Body of pancreas (tissue), 4 donors: ENCODE data around the gene TEDC2.

Experiments used
- CTCF ChIP-seq, 7 experiments: fragments of 450-650 bp in 4 of 7; fragments of 200-600 bp in 3 of 7; sonication (generic) in 3 of 7; IDR thresholded peaks; one replicate each; pipeline ENCODE4 v1.5.1; 2016 to 2019; ENCODE audit warnings: antibody characterized with exemption in 7 of 7
- POLR2A ChIP-seq, 3 donors: fragments of 450-650 bp; IDR thresholded peaks; one replicate each; pipeline ENCODE4 v1.6.1; 2016; ENCODE audit warnings: antibody characterized with exemption in 3 of 3, mild to moderate bottlenecking in 2 of 3

- TF ChIP-seq CTCF (IDR thresholded peaks at IDR 0.05) (no peak), POLR2A (IDR thresholded peaks at IDR 0.05) (peak; percentile 12 to 53 (median 42))
These were observed 21.0 kb downstream of the TEDC2 start for GRCh38 chr16:2480948-2481347.
